Activated naive CD8-positive, alpha-beta T cell treated with anti-CD3 and anti-CD28 coated beads, Interleukin-2, amount 50 U/mL, for 24 hours (primary cell): Measurements from ENCODE around the gene POMT1.

Experiments
- ATAC-seq: fragments of 150-1000 bp; cut with Tn5 transposase; one replicate; pipeline ENCODE4 v1.10.0; 2021
- DNase-seq: peaks from one replicate; pipeline ENCODE4 v3.0.0; 2021
- H3K27ac Mint-ChIP-seq: one replicate; pipeline ENCODE4 v1.8.0; 2021; ENCODE audit warnings: mild to moderate bottlenecking, mixed read lengths
- H3K27me3 Mint-ChIP-seq: one replicate; pipeline ENCODE4 v1.8.0; 2021; ENCODE audit warnings: mixed read lengths
- H3K36me3 Mint-ChIP-seq: one replicate; pipeline ENCODE4 v1.8.0; 2021; ENCODE audit warnings: low read depth, mixed read lengths
- H3K4me1 Mint-ChIP-seq: one replicate; pipeline ENCODE4 v1.8.0; 2021; ENCODE audit warnings: mixed read lengths
- H3K4me3 Mint-ChIP-seq: one replicate; pipeline ENCODE4 v1.8.0; 2021; ENCODE audit warnings: mild to moderate bottlenecking, moderate library complexity, mixed read lengths
- H3K9me3 Mint-ChIP-seq: one replicate; pipeline ENCODE4 v1.8.0; 2021; ENCODE audit warnings: mixed read lengths

The POMT1 gene

GRCh38 chr9:131522257-131523085 is 19.8 kb downstream of the POMT1 start:
- H3K27ac Mint-ChIP-seq = no peak overlapping the region

GRCh38 chr9:131523086-131523388 is 20.3 kb downstream of the POMT1 start:
- Mint-ChIP-seq H3K27me3 (no peaks in the 10 kb centered on the region), H3K9me3 (no peaks in the 10 kb centered on the region), H3K4me1 (no peaks in the 10 kb centered on the region), H3K4me3 (no peak overlapping the region), H3K27ac (no peak overlapping the region), H3K36me3 (peaks cover 14% of the 10 kb centered on the region)
- ATAC-seq (no peak), DNase-seq (no peak)

More at GRCh38 chr9:131522257-131523085, 19.8 kb downstream of the POMT1 start:
- peaks cover 16% of the 10 kb centered on the region for H3K36me3 Mint-ChIP-seq
- ATAC-seq (no peak), DNase-seq (no peak)
- H3K4me3 Mint-ChIP-seq = no peak overlapping the region
- no peaks in the 10 kb centered on the region for H3K27me3 Mint-ChIP-seq
- no peaks in the 10 kb centered on the region for H3K9me3 Mint-ChIP-seq
- no peaks in the 10 kb centered on the region for H3K4me1 Mint-ChIP-seq

- no peak for DNase-seq
- peaks cover 16% of the 10 kb centered on the region for H3K36me3 Mint-ChIP-seq
- no peaks in the 10 kb centered on the region for H3K9me3 Mint-ChIP-seq
- no peaks in the 10 kb centered on the region for H3K4me1 Mint-ChIP-seq
- peak; percentile 11 for ATAC-seq
- no peak overlapping the region for H3K27ac Mint-ChIP-seq
- no peaks in the 10 kb centered on the region for H3K27me3 Mint-ChIP-seq
- H3K4me3 Mint-ChIP-seq = no peak overlapping the region
Observed at GRCh38 chr9:131523451-131524435, 21.0 kb downstream of the POMT1 start.

GRCh38 chr9:131524665-131525315 is 22.1 kb downstream of the POMT1 start:
- H3K27me3 Mint-ChIP-seq = no peaks in the 10 kb centered on the region
- ATAC-seq (no peak), DNase-seq (no peak)
- no peaks in the 10 kb centered on the region for H3K9me3 Mint-ChIP-seq
- no peak overlapping the region for H3K4me3 Mint-ChIP-seq
- peaks cover 2% of the 10 kb centered on the region for H3K4me1 Mint-ChIP-seq
- H3K27ac Mint-ChIP-seq = peak overlapping the region; percentile 22
- peaks cover 8% of the 10 kb centered on the region for H3K36me3 Mint-ChIP-seq

GRCh38 chr9:131525643-131526565 is 23.2 kb downstream of the POMT1 start:
- H3K36me3 Mint-ChIP-seq = peaks cover 10% of the 10 kb centered on the region

GRCh38 chr9:131528186-131528585 is 25.5 kb downstream of the POMT1 start:
- no peak for DNase-seq
- Mint-ChIP-seq H3K4me3 (no peak overlapping the region), H3K36me3 (peaks cover 10% of the 10 kb centered on the region), H3K9me3 (no peaks in the 10 kb centered on the region), H3K27me3 (no peaks in the 10 kb centered on the region), H3K27ac (no peak overlapping the region), H3K4me1 (peaks cover 7% of the 10 kb centered on the region)
- ATAC-seq = no peak

More at GRCh38 chr9:131525643-131526565, 23.2 kb downstream of the POMT1 start:
- ATAC-seq = no peak
- Mint-ChIP-seq H3K4me3 (no peak overlapping the region), H3K4me1 (peaks cover 7% of the 10 kb centered on the region), H3K27ac (no peak overlapping the region), H3K27me3 (no peaks in the 10 kb centered on the region), H3K9me3 (no peaks in the 10 kb centered on the region)
- no peak for DNase-seq

GRCh38 chr9:131528886-131529505 is 26.3 kb downstream of the POMT1 start:
- H3K27ac Mint-ChIP-seq = no peak overlapping the region
- no peak for DNase-seq
- H3K4me3 Mint-ChIP-seq = peak overlapping the region; percentile 86
- ATAC-seq = no peak
- H3K36me3 Mint-ChIP-seq = peaks cover 10% of the 10 kb centered on the region
- no peaks in the 10 kb centered on the region for H3K9me3 Mint-ChIP-seq
- H3K4me1 Mint-ChIP-seq = peaks cover 7% of the 10 kb centered on the region
- no peaks in the 10 kb centered on the region for H3K27me3 Mint-ChIP-seq

- no peak for ATAC-seq
- H3K36me3 Mint-ChIP-seq = peaks cover 4% of the 10 kb centered on the region
- peaks cover 16% of the 10 kb centered on the region for H3K4me1 Mint-ChIP-seq
- no peaks in the 10 kb centered on the region for H3K9me3 Mint-ChIP-seq
- peak overlapping the region; percentile 81 for H3K27ac Mint-ChIP-seq
- H3K27me3 Mint-ChIP-seq = no peaks in the 10 kb centered on the region
- peak overlapping the region; percentile 86 for H3K4me3 Mint-ChIP-seq
- no peak for DNase-seq
Observed at GRCh38 chr9:131529597-131530545, 27.2 kb downstream of the POMT1 start.

GRCh38 chr9:131530546-131530919 is 27.8 kb downstream of the POMT1 start:
- ATAC-seq = no peak

GRCh38 chr9:131530920-131531832 is 28.5 kb downstream of the POMT1 start, which contains the start of gene UCK1:
TSS of gene UCK1 (minus strand) at chr9:131531263. CDS start at chr9:131531174, 89 bp downstream.
- ATAC-seq = peak; percentile 95
- Mint-ChIP-seq H3K4me3 (peak within 1 kb of the TSS; percentile 86), H3K4me1 (peaks cover 20% of the 10 kb centered on the region), H3K27ac (peak within 1 kb of the TSS; percentile 81), H3K9me3 (no peaks in the 10 kb centered on the region), H3K36me3 (peaks cover 4% of the 10 kb centered on the region), H3K27me3 (no peaks in the 10 kb centered on the region)
- peak; percentile 75 for DNase-seq

More at GRCh38 chr9:131530546-131530919, 27.8 kb downstream of the POMT1 start:
- Mint-ChIP-seq H3K4me1 (peaks cover 20% of the 10 kb centered on the region), H3K9me3 (no peaks in the 10 kb centered on the region), H3K4me3 (peak overlapping the region; percentile 86), H3K27ac (peak overlapping the region; percentile 81), H3K27me3 (no peaks in the 10 kb centered on the region), H3K36me3 (peaks cover 4% of the 10 kb centered on the region)
- peak; percentile 42 for DNase-seq

GRCh38 chr9:131534721-131535237 is 32.1 kb downstream of the POMT1 start:
- H3K9me3 Mint-ChIP-seq = no peaks in the 10 kb centered on the region
- DNase-seq (no peak), ATAC-seq (no peak)
- peaks cover 2% of the 10 kb centered on the region for H3K36me3 Mint-ChIP-seq
- H3K27ac Mint-ChIP-seq = no peak overlapping the region
- H3K4me1 Mint-ChIP-seq = peaks cover 24% of the 10 kb centered on the region
- no peaks in the 10 kb centered on the region for H3K27me3 Mint-ChIP-seq
- H3K4me3 Mint-ChIP-seq = peak overlapping the region; percentile 32
